ENCODE data around the gene DCAF11. TPM values are rescaled to one million over a fixed set of nuclear protein-coding genes. Genes with fewer than 3 reads are reported as not detected.
A peak's percentile ranks its signal among the peaks of the same experiment; 100 is the strongest.

The DCAF11 gene
- polyA plus RNA-seq, 3 donors = 45.6 to 56.6 (median 48.8) TPM

- TF ChIP-seq CTCF (IDR thresholded peaks at IDR 0.05) = no peak
- Histone ChIP-seq H3K4me2 (replicated peaks; ENCODE audit: extremely low read depth, low read length, poor library complexity, severe bottlenecking) (peak overlapping the region; percentile 98), H3K36me3 (replicated peaks in 1 of 2; ENCODE audit: control insufficient read depth in 1 of 2, insufficient read depth in 2 of 2, low read length in 2 of 2) (peaks cover 12 to 25% of the 10 kb centered on the region in 2 donors), H3K4me1 (ENCODE audit: control insufficient read depth in 1 of 2, insufficient read depth in 2 of 2, low read length in 2 of 2) (peaks cover 50 to 64% of the 10 kb centered on the region in 2 donors), H3K27me3 (ENCODE audit: control insufficient read depth in 2 of 2, insufficient read depth in 2 of 2, low read length in 2 of 2) (no peaks in the 10 kb centered on the region), H4K20me1 (ENCODE audit: insufficient read depth, low read length) (peaks cover 20% of the 10 kb centered on the region), H3K27ac (ENCODE audit: low read depth in 1 of 2, low read length in 2 of 2) (peak overlapping the region; percentile 68 to 92), H3K9ac (ENCODE audit: insufficient read depth, low read length, poor library complexity, severe bottlenecking) (peak overlapping the region; percentile 90), H3K4me3 (replicated peaks in 1 of 3; ENCODE audit: low read depth in 2 of 3, low read length in 3 of 3) (peak overlapping the region; percentile 64 to 98 (median 72)), H2AFZ (ENCODE audit: insufficient read depth, low read depth, low read length, poor library complexity, severe bottlenecking) (peak overlapping the region; percentile 89), H3K79me2 (ENCODE audit: insufficient read depth, low read length) (peaks cover 34% of the 10 kb centered on the region), H3K9me3 (replicated peaks in 1 of 2; ENCODE audit: control insufficient read depth in 1 of 2, insufficient read depth in 1 of 2, low read length in 2 of 2) (no peaks in the 10 kb centered on the region)
- peaks cover 0 to 2% (median 1%) of the 10 kb centered on the region in 3 donors for H3K27me3 Mint-ChIP-seq (ENCODE audit: low read depth in 3 of 3)
- H3K4me3 Mint-ChIP-seq = peak overlapping the region; percentile 96 to 97
- H3K27ac Mint-ChIP-seq = peak overlapping the region; percentile 89 to 95 (median 93)
- intact Hi-C loops (cut with micrococcal nuclease) = loop anchor here in 1 of 2 donors (2.0 kb wide), 1 partner anchor 14 kb away; no protein-coding TSS in a partner anchor
- no peak for DNase-seq
- under 1% methylated on average over 12 of the region's 14 CpGs for WGBS (ENCODE audit: insufficient coverage)
- peaks cover 0 to 3% (median 0%) of the 10 kb centered on the region in 7 donors for H3K9me3 Mint-ChIP-seq
- peaks cover 57% of the 10 kb centered on the region for H3K4me1 Mint-ChIP-seq
- H3K36me3 Mint-ChIP-seq = peaks cover 20 to 28% of the 10 kb centered on the region in 2 donors
These were observed 19.7 kb upstream of the DCAF11 start for GRCh38 chr14:24094841-24095270.

GRCh38 chr14:24095271-24096068 lies 19.1 kb upstream of the DCAF11 start:
- TF ChIP-seq CTCF (IDR thresholded peaks at IDR 0.05) = no peak
- intact Hi-C loops (cut with micrococcal nuclease) = loop anchor here in 1 of 2 donors (2.0 kb wide), 1 partner anchor 13 kb away; no protein-coding TSS in a partner anchor
- Histone ChIP-seq H3K4me1 (ENCODE audit: control insufficient read depth in 1 of 2, insufficient read depth in 2 of 2, low read length in 2 of 2) (peaks cover 56 to 71% of the 10 kb centered on the region in 2 donors), H3K9ac (ENCODE audit: insufficient read depth, low read length, poor library complexity, severe bottlenecking) (peak overlapping the region; percentile 90), H4K20me1 (ENCODE audit: insufficient read depth, low read length) (peaks cover 20% of the 10 kb centered on the region), H3K36me3 (replicated peaks in 1 of 2; ENCODE audit: control insufficient read depth in 1 of 2, insufficient read depth in 2 of 2, low read length in 2 of 2) (peaks cover 12 to 30% of the 10 kb centered on the region in 2 donors), H2AFZ (ENCODE audit: insufficient read depth, low read depth, low read length, poor library complexity, severe bottlenecking) (peak overlapping the region; percentile 89), H3K27ac (ENCODE audit: low read depth in 1 of 2, low read length in 2 of 2) (peak overlapping the region; percentile 68 to 92), H3K9me3 (replicated peaks in 1 of 2; ENCODE audit: control insufficient read depth in 1 of 2, insufficient read depth in 1 of 2, low read length in 2 of 2) (no peaks in the 10 kb centered on the region), H3K27me3 (ENCODE audit: control insufficient read depth in 2 of 2, insufficient read depth in 2 of 2, low read length in 2 of 2) (no peaks in the 10 kb centered on the region), H3K4me3 (replicated peaks in 1 of 3; ENCODE audit: low read depth in 2 of 3, low read length in 3 of 3) (peak overlapping the region; percentile 64 to 98 (median 72)), H3K4me2 (replicated peaks; ENCODE audit: extremely low read depth, low read length, poor library complexity, severe bottlenecking) (peak overlapping the region; percentile 98), H3K79me2 (ENCODE audit: insufficient read depth, low read length) (peaks cover 34% of the 10 kb centered on the region)
- H3K9me3 Mint-ChIP-seq = peaks cover 0 to 3% (median 0%) of the 10 kb centered on the region in 7 donors
- peaks cover 62% of the 10 kb centered on the region for H3K4me1 Mint-ChIP-seq
- 41% methylated on average over 7 of the region's 12 CpGs for WGBS (ENCODE audit: insufficient coverage)
- H3K4me3 Mint-ChIP-seq = peak overlapping the region; percentile 96 to 97
- peaks cover 0 to 2% (median 1%) of the 10 kb centered on the region in 3 donors for H3K27me3 Mint-ChIP-seq (ENCODE audit: low read depth in 3 of 3)
- H3K27ac Mint-ChIP-seq = peak overlapping the region; percentile 76 to 95 (median 93)
- DNase-seq = peak in 2 of 3 donors; percentile 35 to 48
- peaks cover 20 to 32% of the 10 kb centered on the region in 2 donors for H3K36me3 Mint-ChIP-seq
